NCI-H2029 (cell line): ENCODE results near the gene RBM17.
"Not testable (repeated sequence)": the region's sequence is repeated elsewhere in the genome, so short reads cannot be mapped to it uniquely, and the experiment has no call there.

ENCODE experiments used
- DNase-seq: peaks from one replicate; lab custom pipeline; 2025; lab: John Stamatoyannopoulos, UW

Gene RBM17

GRCh38 chr10:6080417-6080973 is 8.3 kb upstream of the RBM17 start:
- DNase-seq, result no peak

GRCh38 chr10:6082496-6083395 is 6.1 kb upstream of the RBM17 start:
- no peak for DNase-seq

GRCh38 chr10:6083523-6084475 is 5.0 kb upstream of the RBM17 start:
- DNase-seq, result no peak

GRCh38 chr10:6086375-6087233 is 2.2 kb upstream of the RBM17 start:
- peak; percentile 38 for DNase-seq

- DNase-seq, result no peak
Observed at GRCh38 chr10:6089334-6090219, 743 bp downstream of the RBM17 start.

- DNase-seq, result no peak
Observed at GRCh38 chr10:6091630-6092029, 2.8 kb downstream of the RBM17 start.

GRCh38 chr10:6092731-6093130 is 3.9 kb downstream of the RBM17 start:
- no peak for DNase-seq

- DNase-seq, result no peak
Observed at GRCh38 chr10:6095810-6096570, 7.2 kb downstream of the RBM17 start.

GRCh38 chr10:6097063-6097462 is 8.2 kb downstream of the RBM17 start:
- no peak for DNase-seq

- no peak for DNase-seq
Observed at GRCh38 chr10:6098156-6098555, 9.3 kb downstream of the RBM17 start.

GRCh38 chr10:6100370-6100769 is 11.5 kb downstream of the RBM17 start:
- DNase-seq, result no peak

GRCh38 chr10:6101181-6101580 is 12.3 kb downstream of the RBM17 start:
- DNase-seq, result no peak

GRCh38 chr10:6102128-6102527 is 13.3 kb downstream of the RBM17 start:
- no peak for DNase-seq

- DNase-seq, result no peak
Observed at GRCh38 chr10:6103591-6103990, 14.8 kb downstream of the RBM17 start.

GRCh38 chr10:6107616-6108015 is 18.8 kb downstream of the RBM17 start:
- DNase-seq, result not testable (repeated sequence)

GRCh38 chr10:6108072-6108471 is 19.2 kb downstream of the RBM17 start:
- peak; percentile 20 for DNase-seq

- DNase-seq, result no peak
Observed at GRCh38 chr10:6108631-6109443, 20.0 kb downstream of the RBM17 start.

- DNase-seq, result no peak
Observed at GRCh38 chr10:6109444-6109775, 20.6 kb downstream of the RBM17 start.

- DNase-seq, result no peak
Observed at GRCh38 chr10:6110136-6110535, 21.3 kb downstream of the RBM17 start.
